ENCODE measurements around the gene SCD. TPM values are rescaled to one million over a fixed set of nuclear protein-coding genes. Genes with fewer than 3 reads are reported as not detected.

The SCD gene
- total and polyA plus RNA-seq, 9 of the 15 experiments (the other 6 are each of a cell fraction or from before 2014, with no cell fraction given): 114 to 486 (median 188) TPM

DNA sequence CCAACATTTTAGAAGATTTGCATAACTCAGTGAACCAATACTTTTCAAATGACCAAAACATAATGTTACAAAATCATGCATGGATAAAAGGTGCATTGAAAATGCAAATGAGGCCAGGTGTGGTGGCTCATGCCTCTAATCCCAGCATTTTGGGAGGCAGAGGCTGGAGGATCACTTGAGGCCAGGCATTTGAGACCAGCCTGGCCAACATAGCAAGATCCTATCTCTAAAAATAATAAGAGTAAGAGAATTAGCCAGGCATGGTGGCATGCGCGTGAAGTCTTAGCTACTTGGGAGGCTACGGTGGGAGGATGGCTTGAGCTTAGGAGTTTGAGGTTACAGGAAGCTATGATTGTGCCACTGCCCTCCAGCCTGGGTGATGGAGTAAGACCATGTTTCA is 33.4 kb downstream of the SCD start:
- FAIRE-seq (no peak), DNase-seq (ENCODE audit: extremely low read depth in 1 of 4, low spot score in 3 of 4) (no peak), ATAC-seq (no peak)
- H3K27ac ChIP-seq (ENCODE audit: extremely low read depth, low read depth, low read length): no peak overlapping the region
- H3K4me1 ChIP-seq (replicated peaks in 1 of 2; ENCODE audit: control insufficient read depth in 2 of 2, insufficient read depth in 2 of 2, low read length in 2 of 2): peaks cover 3% of the 10 kb centered on the region in 2 experiments; a peak in 4 of 5 replicates
- no peaks in the 10 kb centered on the region for H3K9me3 ChIP-seq (replicated peaks; ENCODE audit: control insufficient read depth, insufficient read depth, low read depth, low read length)
- ChIA-PET POLR2A (no interaction called here), CTCF (ENCODE audit: low intra/inter-chr PET ratio) (no interaction called here)
- intact Hi-C loops (cut with micrococcal nuclease) (no loop called here), in situ Hi-C loops (cut with MboI) (no loop called here)
- no peak overlapping the region for H2AFZ ChIP-seq (ENCODE audit: low read depth, low read length)
- H3K9ac ChIP-seq (ENCODE audit: insufficient read depth in 1 of 2, low read depth in 2 of 2, low read length in 2 of 2): no peak overlapping the region
- H4K20me1 ChIP-seq (replicated peaks; ENCODE audit: control insufficient read depth, insufficient read depth, low read length): no peaks in the 10 kb centered on the region
- H3K4me2 ChIP-seq (ENCODE audit: insufficient read depth, low read length): no peak overlapping the region
- no peaks in the 10 kb centered on the region for H3K27me3 ChIP-seq (ENCODE audit: control insufficient read depth in 2 of 2, insufficient read depth in 2 of 2, low read length in 2 of 2)
- no TSS peak for BruUV-seq (replicated peaks)
- WGBS (ENCODE audit: insufficient coverage, low coverage, missing lambda C conversion rate): 95% methylated on average over 3 of the region's 3 CpGs
- no peak overlapping the region for H3K4me3 ChIP-seq
- peaks cover 6% of the 10 kb centered on the region; the same call in 2 of the 3 replicates for H3K36me3 ChIP-seq (ENCODE audit: control insufficient read depth, insufficient read depth, low read length)
- H3K9me1 ChIP-seq (ENCODE audit: control insufficient read depth, insufficient read depth, low read length): no peaks in the 10 kb centered on the region
- peaks cover 8% of the 10 kb centered on the region for H3K79me2 ChIP-seq (ENCODE audit: control insufficient read depth, insufficient read depth, low read length)
- no peak for TF ChIP-seq ZBTB1 (CRISPR knock-in tag; IDR thresholded peaks at IDR 0.05; ENCODE audit: borderline replicate concordance, low read depth)
- TF ChIP-seq ZNF282 (CRISPR knock-in tag; IDR thresholded peaks at IDR 0.05): no peak
- no peak for TF ChIP-seq LARP7 (IDR thresholded peaks at IDR 0.05)
- no peak for TF ChIP-seq BHLHE40 (IDR thresholded peaks at IDR 0.05; ENCODE audit: low read length)
- no peak for TF ChIP-seq HNRNPL (IDR thresholded peaks at IDR 0.05; ENCODE audit: low read depth, low read length)
- no peak for TF ChIP-seq POLR2G (IDR thresholded peaks at IDR 0.05; ENCODE audit: low read depth, low read length)
- TF ChIP-seq, protein P1, sequence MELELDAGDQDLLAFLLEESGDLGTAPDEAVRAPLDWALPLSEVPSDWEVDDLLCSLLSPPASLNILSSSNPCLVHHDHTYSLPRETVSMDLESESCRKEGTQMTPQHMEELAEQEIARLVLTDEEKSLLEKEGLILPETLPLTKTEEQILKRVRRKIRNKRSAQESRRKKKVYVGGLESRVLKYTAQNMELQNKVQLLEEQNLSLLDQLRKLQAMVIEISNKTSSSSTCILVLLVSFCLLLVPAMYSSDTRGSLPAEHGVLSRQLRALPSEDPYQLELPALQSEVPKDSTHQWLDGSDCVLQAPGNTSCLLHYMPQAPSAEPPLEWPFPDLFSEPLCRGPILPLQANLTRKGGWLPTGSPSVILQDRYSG (tag; conservative IDR thresholded peaks at IDR 0.05; ENCODE audit: low read depth): no peak
- TF ChIP-seq, protein P2, sequence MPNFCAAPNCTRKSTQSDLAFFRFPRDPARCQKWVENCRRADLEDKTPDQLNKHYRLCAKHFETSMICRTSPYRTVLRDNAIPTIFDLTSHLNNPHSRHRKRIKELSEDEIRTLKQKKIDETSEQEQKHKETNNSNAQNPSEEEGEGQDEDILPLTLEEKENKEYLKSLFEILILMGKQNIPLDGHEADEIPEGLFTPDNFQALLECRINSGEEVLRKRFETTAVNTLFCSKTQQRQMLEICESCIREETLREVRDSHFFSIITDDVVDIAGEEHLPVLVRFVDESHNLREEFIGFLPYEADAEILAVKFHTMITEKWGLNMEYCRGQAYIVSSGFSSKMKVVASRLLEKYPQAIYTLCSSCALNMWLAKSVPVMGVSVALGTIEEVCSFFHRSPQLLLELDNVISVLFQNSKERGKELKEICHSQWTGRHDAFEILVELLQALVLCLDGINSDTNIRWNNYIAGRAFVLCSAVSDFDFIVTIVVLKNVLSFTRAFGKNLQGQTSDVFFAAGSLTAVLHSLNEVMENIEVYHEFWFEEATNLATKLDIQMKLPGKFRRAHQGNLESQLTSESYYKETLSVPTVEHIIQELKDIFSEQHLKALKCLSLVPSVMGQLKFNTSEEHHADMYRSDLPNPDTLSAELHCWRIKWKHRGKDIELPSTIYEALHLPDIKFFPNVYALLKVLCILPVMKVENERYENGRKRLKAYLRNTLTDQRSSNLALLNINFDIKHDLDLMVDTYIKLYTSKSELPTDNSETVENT (CRISPR knock-in tag; IDR thresholded peaks at IDR 0.05): no peak
- no peak for TF ChIP-seq MTA2 (IDR thresholded peaks at IDR 0.05; ENCODE audit: low read depth)
- TF ChIP-seq ZBTB34 (CRISPR knock-in tag; IDR thresholded peaks at IDR 0.05): no peak
- no peak for TF ChIP-seq JUNB (CRISPR knock-in tag; conservative IDR thresholded peaks at IDR 0.05)
- no peak for TF ChIP-seq ZNF785 (CRISPR knock-in tag; IDR thresholded peaks at IDR 0.05)
- no peak for TF ChIP-seq ZNF431 (CRISPR knock-in tag; IDR thresholded peaks at IDR 0.05)
- no peak for TF ChIP-seq JUN (IDR thresholded peaks at IDR 0.05; ENCODE audit: borderline replicate concordance, low read depth, low read length)
- no peak for TF ChIP-seq JUN (CRISPR knock-in tag; IDR thresholded peaks at IDR 0.05; ENCODE audit: borderline replicate concordance)
- TF ChIP-seq, protein P3, sequence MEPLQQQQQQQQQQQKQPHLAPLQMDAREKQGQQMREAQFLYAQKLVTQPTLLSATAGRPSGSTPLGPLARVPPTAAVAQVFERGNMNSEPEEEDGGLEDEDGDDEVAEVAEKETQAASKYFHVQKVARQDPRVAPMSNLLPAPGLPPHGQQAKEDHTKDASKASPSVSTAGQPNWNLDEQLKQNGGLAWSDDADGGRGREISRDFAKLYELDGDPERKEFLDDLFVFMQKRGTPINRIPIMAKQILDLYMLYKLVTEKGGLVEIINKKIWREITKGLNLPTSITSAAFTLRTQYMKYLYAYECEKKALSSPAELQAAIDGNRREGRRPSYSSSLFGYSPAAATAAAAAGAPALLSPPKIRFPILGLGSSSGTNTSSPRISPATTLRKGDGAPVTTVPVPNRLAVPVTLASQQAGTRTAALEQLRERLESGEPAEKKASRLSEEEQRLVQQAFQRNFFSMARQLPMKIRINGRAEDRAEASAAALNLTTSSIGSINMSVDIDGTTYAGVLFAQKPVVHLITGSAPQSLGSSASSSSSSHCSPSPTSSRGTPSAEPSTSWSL (CRISPR knock-in tag; IDR thresholded peaks at IDR 0.05; ENCODE audit: borderline replicate concordance): no peak
